Measurements from ENCODE around the gene ABHD14A. TPM values are rescaled to one million over a fixed set of nuclear protein-coding genes. Genes with fewer than 3 reads are reported as not detected.
A peak's percentile ranks its signal among the peaks of the same experiment; 100 is the strongest.

The ABHD14A gene
- polyA plus RNA-seq, 2 of the 4 experiments (the other 2 are of a cell fraction) = 6.3 to 9.5 TPM

GRCh38 chr3:51982838-51983577 is 8.1 kb downstream of the ABHD14A start, which contains the start of gene ACY1:
Gene ACY1 (plus strand): TSS chr3:51983535. CDS start chr3:51984065, 530 bp downstream.
- H3K9me3 ChIP-seq = no peaks in the 10 kb centered on the region
- H3K4me1 ChIP-seq = peaks cover 32% of the 10 kb centered on the region
- H3K4me2 ChIP-seq = peak within 1 kb of the TSS; percentile 74
- peak; percentile 71 to 87 for ATAC-seq
- H3K27ac ChIP-seq = peak within 1 kb of the TSS; percentile 80 to 97
- TF ChIP-seq MAZ (IDR thresholded peaks at IDR 0.05; ENCODE audit: borderline replicate concordance, low read depth, low read length) (0 out of 2 replicates have a peak, but pooled peaks have one; percentile 41), POLR2A (IDR thresholded peaks at IDR 0.05; ENCODE audit: low read length) (peak; percentile 43), SMC3 (IDR thresholded peaks at IDR 0.05) (no peak), MYC (IDR thresholded peaks at IDR 0.05; ENCODE audit: borderline replicate concordance, low read length) (peak; percentile 79; the same call in 1 of the 2 replicates), E2F6 (IDR thresholded peaks at IDR 0.05; ENCODE audit: borderline replicate concordance, low read depth) (peak; percentile 62; the same call in 1 of the 2 replicates), EHF (CRISPR knock-in tag; IDR thresholded peaks at IDR 0.05) (0 out of 2 replicates have a peak, but pooled peaks have one; percentile 35), HMGXB4 (CRISPR knock-in tag; IDR thresholded peaks at IDR 0.05; ENCODE audit: borderline replicate concordance) (no peak), HDAC2 (IDR thresholded peaks at IDR 0.05) (no peak), MAX (IDR thresholded peaks at IDR 0.05) (peak; percentile 93), BCL3 (IDR thresholded peaks at IDR 0.05) (0 out of 3 replicates have a peak, but pooled peaks have one; percentile 31), PHF8 (IDR thresholded peaks at IDR 0.05; ENCODE audit: borderline replicate concordance, low read depth) (peak; percentile 78), JUN (IDR thresholded peaks at IDR 0.05) (peak in 1 of 2 experiments; percentile 40; a peak in 2 of 5 replicates), HOXB13 (CRISPR knock-in tag; IDR thresholded peaks at IDR 0.05; ENCODE audit: low read depth) (no peak), USF2 (IDR thresholded peaks at IDR 0.05) (peak; percentile 77), TP53 (CRISPR knock-in tag; IDR thresholded peaks at IDR 0.05) (no peak), CTCF (IDR thresholded peaks at IDR 0.05) (peak; percentile 6; the same call in 1 of the 3 replicates)
- WGBS (ENCODE audit: missing lambda C conversion rate) = 3% methylated on average over 18 of the region's 68 CpGs
- CTCF ChIA-PET = interaction anchor here (0.7 to 5.0 kb wide), 14 partner anchors 9 to 179 kb away, joined by 3 to 53 read pairs (median 6); partner anchors contain the start of genes ABHD14A, ABHD14B, PARP3 and PCBP4
- FAIRE-seq = no peak
- peak within 1 kb of the TSS; percentile 51 for H3K4me3 ChIP-seq
- DNase-seq (ENCODE audit: low read depth in 1 of 2, low spot score in 1 of 2) = peak; percentile 81 to 84
- POLR2A ChIA-PET = interaction anchor here (0.7 to 3.3 kb wide), 7 partner anchors 9 to 172 kb away, joined by 3 to 32 read pairs (median 14); partner anchors contain the start of genes ABHD14B, DUSP7, PARP3 and RPL29
